Measurements from ENCODE around the gene ADAMTS2.

ADAMTS2 gene

DNA sequence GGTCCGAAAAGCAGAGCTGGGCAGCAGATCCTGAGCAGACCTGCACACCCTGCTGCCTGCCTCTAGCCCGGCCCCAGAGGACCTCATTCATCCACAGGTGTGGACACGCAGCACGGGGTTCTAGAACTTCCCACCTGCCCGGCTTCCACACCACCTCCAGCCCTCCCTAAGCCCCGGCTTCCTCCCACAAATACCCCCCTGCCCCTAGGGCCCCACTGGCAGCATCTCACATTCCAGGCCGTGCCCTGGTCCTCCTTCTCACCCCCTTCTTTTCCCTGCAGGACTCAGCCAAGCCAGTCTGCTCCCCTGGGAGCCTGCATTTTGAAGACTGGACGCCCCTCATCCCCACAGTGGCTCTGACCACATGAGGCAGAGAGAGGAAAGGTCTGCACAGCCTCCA lies 138.9 kb downstream of the ADAMTS2 start:
- no peak overlapping the region for H3K4me3 ChIP-seq (ENCODE audit: low read depth, low read length)
- TF ChIP-seq, protein P1, sequence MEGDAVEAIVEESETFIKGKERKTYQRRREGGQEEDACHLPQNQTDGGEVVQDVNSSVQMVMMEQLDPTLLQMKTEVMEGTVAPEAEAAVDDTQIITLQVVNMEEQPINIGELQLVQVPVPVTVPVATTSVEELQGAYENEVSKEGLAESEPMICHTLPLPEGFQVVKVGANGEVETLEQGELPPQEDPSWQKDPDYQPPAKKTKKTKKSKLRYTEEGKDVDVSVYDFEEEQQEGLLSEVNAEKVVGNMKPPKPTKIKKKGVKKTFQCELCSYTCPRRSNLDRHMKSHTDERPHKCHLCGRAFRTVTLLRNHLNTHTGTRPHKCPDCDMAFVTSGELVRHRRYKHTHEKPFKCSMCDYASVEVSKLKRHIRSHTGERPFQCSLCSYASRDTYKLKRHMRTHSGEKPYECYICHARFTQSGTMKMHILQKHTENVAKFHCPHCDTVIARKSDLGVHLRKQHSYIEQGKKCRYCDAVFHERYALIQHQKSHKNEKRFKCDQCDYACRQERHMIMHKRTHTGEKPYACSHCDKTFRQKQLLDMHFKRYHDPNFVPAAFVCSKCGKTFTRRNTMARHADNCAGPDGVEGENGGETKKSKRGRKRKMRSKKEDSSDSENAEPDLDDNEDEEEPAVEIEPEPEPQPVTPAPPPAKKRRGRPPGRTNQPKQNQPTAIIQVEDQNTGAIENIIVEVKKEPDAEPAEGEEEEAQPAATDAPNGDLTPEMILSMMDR (IDR thresholded peaks at IDR 0.05; ENCODE audit: borderline replicate concordance, insufficient read depth, low read depth, low read length), result no peak

DNA sequence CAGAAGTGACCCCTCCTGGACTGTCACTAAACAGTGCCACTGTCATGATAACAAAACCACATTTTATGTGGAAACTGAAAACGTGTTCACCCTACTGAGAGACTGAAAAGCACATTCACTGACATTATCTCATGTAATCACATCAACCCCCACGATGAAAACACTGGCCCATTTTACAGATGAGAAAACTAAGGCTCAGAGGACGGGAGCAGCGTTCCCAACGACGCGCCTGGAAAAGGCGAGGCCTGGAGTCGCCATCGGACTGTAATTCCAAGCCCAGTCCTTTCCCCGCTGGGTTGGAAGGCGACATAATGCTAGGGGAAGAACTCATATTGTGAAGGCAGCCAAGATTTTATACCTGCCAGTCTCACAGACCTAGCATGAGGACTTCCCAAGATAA lies 140.0 kb downstream of the ADAMTS2 start:
- TF ChIP-seq, protein P1 (IDR thresholded peaks at IDR 0.05; ENCODE audit: borderline replicate concordance, insufficient read depth, low read depth, low read length), result no peak

DNA sequence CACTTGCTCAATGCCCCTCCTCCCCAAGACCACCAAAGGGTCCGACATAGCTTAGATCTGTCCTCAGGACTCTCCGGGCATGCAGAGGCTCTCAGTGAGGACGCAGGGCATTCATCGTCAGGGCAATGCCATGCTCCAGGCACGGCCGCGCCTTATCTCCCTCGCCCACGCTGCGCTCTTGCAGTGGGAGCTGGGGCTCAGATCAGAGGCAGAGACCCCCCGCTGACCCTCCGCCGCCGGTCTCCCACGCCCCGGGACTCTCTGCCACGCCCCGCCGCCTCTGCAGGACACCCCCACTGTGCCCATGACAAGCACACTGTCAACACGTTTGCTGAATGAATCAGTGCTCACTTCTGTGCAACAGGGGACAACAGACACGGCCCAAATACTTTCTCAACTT lies 140.7 kb downstream of the ADAMTS2 start:
- TF ChIP-seq, protein P1 (IDR thresholded peaks at IDR 0.05; ENCODE audit: borderline replicate concordance, insufficient read depth, low read depth, low read length), result no peak
- no peak overlapping the region for H3K4me3 ChIP-seq (ENCODE audit: low read depth, low read length)

More for the DNA sequence above, 140.0 kb downstream of the ADAMTS2 start:
- no peak overlapping the region for H3K4me3 ChIP-seq (ENCODE audit: low read depth, low read length)

DNA sequence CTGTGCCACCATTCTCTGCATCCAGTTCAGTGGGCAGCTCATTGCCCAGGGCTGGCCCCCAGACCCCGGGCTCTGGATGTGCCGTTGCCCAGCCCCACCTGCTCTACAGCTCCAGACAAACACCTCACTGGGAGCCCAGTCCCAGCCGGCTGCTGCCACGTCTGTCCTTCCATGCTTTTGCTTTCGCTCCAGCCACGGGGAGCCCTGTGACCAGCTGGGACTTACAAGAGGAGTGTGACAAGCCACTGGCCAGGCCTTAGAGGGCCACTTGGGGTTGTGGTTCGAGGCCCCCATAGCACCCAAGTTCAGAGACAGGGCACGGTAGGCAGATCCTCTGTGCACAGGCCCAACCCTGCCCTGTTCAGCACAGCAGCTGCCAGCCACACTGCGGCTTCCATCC lies 142.0 kb downstream of the ADAMTS2 start:
- no peak overlapping the region for H3K4me3 ChIP-seq (ENCODE audit: low read depth, low read length)
- TF ChIP-seq, protein P1 (IDR thresholded peaks at IDR 0.05; ENCODE audit: borderline replicate concordance, insufficient read depth, low read depth, low read length), result no peak

DNA sequence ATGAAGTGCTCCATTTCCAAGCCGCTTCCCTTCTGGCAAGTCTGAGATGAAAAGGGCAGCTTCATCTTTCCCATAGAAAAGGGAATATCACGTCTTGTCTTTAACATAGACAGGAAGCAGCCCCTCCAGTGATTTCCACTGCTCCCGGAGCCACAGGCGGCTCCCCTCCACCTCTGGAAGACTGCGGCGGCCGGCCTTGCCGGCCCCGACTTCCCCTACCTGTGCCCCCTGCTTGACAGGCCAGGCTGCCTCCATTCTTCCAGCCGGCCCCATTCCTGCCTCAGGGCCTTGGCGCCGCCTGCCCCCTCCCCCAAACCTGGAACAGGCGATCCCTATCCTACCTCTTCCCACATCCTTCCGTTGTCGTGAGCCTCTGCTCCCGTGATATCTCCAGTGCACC lies 143.3 kb downstream of the ADAMTS2 start:
- H3K4me3 ChIP-seq (ENCODE audit: low read depth, low read length), result no peak overlapping the region
- TF ChIP-seq, protein P1 (IDR thresholded peaks at IDR 0.05; ENCODE audit: borderline replicate concordance, insufficient read depth, low read depth, low read length), result no peak

DNA sequence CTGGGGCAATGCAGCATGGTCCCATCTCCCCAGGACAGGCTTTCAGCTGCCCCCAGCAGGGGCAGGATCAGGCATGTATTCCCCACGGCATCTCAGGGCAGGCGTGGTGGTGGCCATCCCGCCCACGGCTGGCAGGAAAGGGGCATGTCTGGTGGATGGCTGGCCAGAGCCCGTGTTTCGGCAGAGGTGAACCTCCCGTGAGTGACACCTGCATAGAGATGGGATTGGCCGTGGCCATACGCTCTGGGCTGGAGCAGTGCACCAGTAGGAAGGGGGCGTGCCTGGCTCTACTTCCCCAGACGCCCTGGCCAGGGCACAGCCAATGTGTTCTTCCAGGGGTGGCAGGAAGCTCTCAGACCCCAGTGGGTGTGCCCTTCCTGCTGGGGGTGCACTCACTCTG lies 146.0 kb downstream of the ADAMTS2 start:
- TF ChIP-seq, protein P1 (IDR thresholded peaks at IDR 0.05; ENCODE audit: borderline replicate concordance, insufficient read depth, low read depth, low read length), result no peak
- no peak overlapping the region for H3K4me3 ChIP-seq (ENCODE audit: low read depth, low read length)

DNA sequence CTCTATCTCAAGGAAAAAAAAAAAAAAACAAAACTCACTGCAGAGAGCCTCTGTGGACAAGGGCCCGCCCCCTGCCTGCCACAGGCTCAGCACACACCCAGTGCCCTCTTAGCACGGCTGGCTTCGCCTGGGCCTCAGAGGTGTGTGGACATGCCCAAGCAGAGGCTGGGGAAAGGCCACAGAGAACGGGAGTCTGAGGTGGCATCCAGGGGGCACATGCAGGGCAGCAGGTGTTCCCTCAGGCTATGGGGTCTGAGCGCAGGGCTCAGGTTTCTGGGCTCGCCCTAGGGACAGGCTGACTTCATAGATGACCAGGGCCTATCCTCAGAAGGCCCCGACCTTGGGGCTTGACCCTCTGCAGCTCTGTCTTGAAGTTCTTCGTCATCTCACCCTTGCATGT lies 146.4 kb downstream of the ADAMTS2 start:
- no peak overlapping the region for H3K4me3 ChIP-seq (ENCODE audit: low read depth, low read length)
- TF ChIP-seq, protein P1 (IDR thresholded peaks at IDR 0.05; ENCODE audit: borderline replicate concordance, insufficient read depth, low read depth, low read length), result no peak
